Upper lobe of left lung (tissue), 6 donors: ENCODE measurements around the gene CASR. TPM values are rescaled to one million over a fixed set of nuclear protein-coding genes. Genes with fewer than 3 reads are reported as not detected.

ENCODE experiments used
- ATAC-seq, 2 donors: fragments of 200-7000 bp; cut with Tn5 transposase; one replicate each; pipeline ENCODE4 v1.9.1; 2022; ENCODE audit warnings: mild to moderate bottlenecking in 2 of 2, moderate library complexity in 2 of 2; ENCODE audit not compliant: low FRiP score in 2 of 2
- DNase-seq, 2 donors: peaks; one replicate each; pipeline ENCODE4 v3.0.0-alpha.2; 2019 to 2020
- H3K27ac ChIP-seq, 4 donors: fragments of 200-600 bp; sonication (generic); one replicate each; pipeline ENCODE4 v1.5.1; 2016 to 2019
- H3K27me3 ChIP-seq, 4 donors: fragments of 200-600 bp; sonication (generic); one replicate each; pipeline ENCODE4 v1.5.1; 2017 to 2019
- H3K36me3 ChIP-seq, 4 donors: fragments of 200-600 bp; sonication (generic); one replicate each; pipeline ENCODE4 v1.5.1; 2016 to 2019
- H3K4me1 ChIP-seq, 4 donors: fragments of 200-600 bp; sonication (generic); one replicate each; pipeline ENCODE4 v1.5.1; 2018 to 2019
- H3K4me3 ChIP-seq, 4 donors: fragments of 200-600 bp; sonication (generic); one replicate each; pipeline ENCODE4 v1.5.1; 2017 to 2019; ENCODE audit warnings: mild to moderate bottlenecking in 2 of 4, moderate library complexity in 1 of 4
- H3K9me3 ChIP-seq, 4 donors: fragments of 200-600 bp; sonication (generic); one replicate each; pipeline ENCODE4 v1.5.1; 2018 to 2019
- CTCF ChIP-seq, 6 experiments: fragments of 450-650 bp in 4 of 6; fragments of 200-600 bp in 2 of 6; sonication (generic) in 2 of 6; IDR thresholded peaks; one replicate each; pipeline ENCODE4 v1.5.1; 2016 to 2019; ENCODE audit warnings: antibody characterized with exemption in 6 of 6
- EP300 ChIP-seq, 4 donors: sonication (generic); formaldehyde crosslinking; IDR thresholded peaks; one replicate each; pipeline ENCODE4 v1.5.1; 2017; ENCODE audit warnings: antibody characterized with exemption in 4 of 4, control low read depth in 2 of 4
- POLR2A ChIP-seq, 4 donors: fragments of 450-650 bp; IDR thresholded peaks; one replicate each; pipeline ENCODE4 v1.5.1; 2016 to 2017; ENCODE audit warnings: antibody characterized with exemption in 4 of 4, mild to moderate bottlenecking in 2 of 4
- POLR2AphosphoS5 ChIP-seq, 2 donors: sonication (generic); formaldehyde crosslinking; IDR thresholded peaks; one replicate each; pipeline ENCODE4 v1.5.1; 2017; ENCODE audit warnings: antibody characterized with exemption in 2 of 2
- WGBS, 2 donors: methylation state at CpG; one replicate each; pipeline ENCODE4 v1.1.5; 2017 to 2018; 5-methylcytosine and 5-hydroxymethylcytosine counted together
- total RNA-seq, 6 donors: library from RNA; depleted of rRNA in 4 of 6; stranded (reverse); fragments of >200 nt in 4 of 6; gene quantifications; one replicate each; pipeline versions ENCODE4 v1.1.0 to v1.2.1, GENCODE V29; 2016 to 2021
- donor health status: DM: no; HTN: no; CAD: no; lungs with moderate emphysema.
- donor health status: DM: no; HTN: yes; CAD: no; lungs with severe emphysema.

The CASR gene
- total RNA-seq, 6 donors from 2014 or later: 0.10 TPM; not detected in 5

GRCh38 chr3:122281891-122282290, 98.4 kb downstream of the CASR start:
- ATAC-seq (no peak), DNase-seq (no peak)
- WGBS, 2 donors: 70 to 74% methylated on average over 2 to 3 of the region's 3 CpGs
- H3K9me3 ChIP-seq: no peaks in the 10 kb centered on the region
- no peaks in the 10 kb centered on the region for H3K36me3 ChIP-seq
- no peaks in the 10 kb centered on the region for H3K27me3 ChIP-seq
- no peak for TF ChIP-seq CTCF (IDR thresholded peaks at IDR 0.05)
- no peak for TF ChIP-seq POLR2AphosphoS5 (IDR thresholded peaks at IDR 0.05)
- no peak for TF ChIP-seq POLR2A (IDR thresholded peaks at IDR 0.05)
- no peak for TF ChIP-seq EP300 (IDR thresholded peaks at IDR 0.05)
- H3K4me1 ChIP-seq: no peaks in the 10 kb centered on the region
- no peak overlapping the region for H3K4me3 ChIP-seq
- H3K27ac ChIP-seq: no peak overlapping the region

- TF ChIP-seq POLR2A (IDR thresholded peaks at IDR 0.05): no peak
- no peak for TF ChIP-seq POLR2AphosphoS5 (IDR thresholded peaks at IDR 0.05)
- TF ChIP-seq EP300 (IDR thresholded peaks at IDR 0.05): no peak
- TF ChIP-seq CTCF (IDR thresholded peaks at IDR 0.05): no peak
- DNase-seq: peak in 1 of 2 donors; percentile 52
Observed at GRCh38 chr3:122283796-122284445, 100.5 kb downstream of the CASR start.

GRCh38 chr3:122284486-122284885, 101.0 kb downstream of the CASR start:
- H3K27ac ChIP-seq: no peak overlapping the region
- H3K9me3 ChIP-seq: no peaks in the 10 kb centered on the region
- TF ChIP-seq POLR2AphosphoS5 (IDR thresholded peaks at IDR 0.05) (no peak), CTCF (IDR thresholded peaks at IDR 0.05) (no peak), POLR2A (IDR thresholded peaks at IDR 0.05) (no peak), EP300 (IDR thresholded peaks at IDR 0.05) (no peak)
- H3K4me3 ChIP-seq: no peak overlapping the region
- DNase-seq (peak in 1 of 2 donors; percentile 64), ATAC-seq (no peak)
- WGBS, 2 donors: 92 to 100% methylated on average over 5 to 20 of the region's 20 CpGs
- no peaks in the 10 kb centered on the region for H3K27me3 ChIP-seq
- no peaks in the 10 kb centered on the region for H3K4me1 ChIP-seq
- no peaks in the 10 kb centered on the region for H3K36me3 ChIP-seq

More at GRCh38 chr3:122283796-122284445, 100.5 kb downstream of the CASR start:
- 93% methylated on average over 21 of the region's 22 CpGs for WGBS, 2 donors
- Histone ChIP-seq H3K27me3 (no peaks in the 10 kb centered on the region), H3K4me1 (no peaks in the 10 kb centered on the region), H3K9me3 (no peaks in the 10 kb centered on the region), H3K36me3 (no peaks in the 10 kb centered on the region), H3K4me3 (no peak overlapping the region), H3K27ac (no peak overlapping the region)
- no peak for ATAC-seq

GRCh38 chr3:122294359-122294758, 110.9 kb downstream of the CASR start:
- TF ChIP-seq POLR2AphosphoS5 (IDR thresholded peaks at IDR 0.05): no peak
- no peak for TF ChIP-seq POLR2A (IDR thresholded peaks at IDR 0.05)
- no peak for TF ChIP-seq CTCF (IDR thresholded peaks at IDR 0.05)
- TF ChIP-seq EP300 (IDR thresholded peaks at IDR 0.05): no peak
- H3K27ac ChIP-seq: peak overlapping the region in 2 of 4 donors; percentile 28 to 56
- no peaks in the 10 kb centered on the region for H3K36me3 ChIP-seq
- DNase-seq (no peak), ATAC-seq (no peak)
- no peaks in the 10 kb centered on the region for H3K9me3 ChIP-seq
- H3K4me3 ChIP-seq: no peak overlapping the region
- no peaks in the 10 kb centered on the region for H3K27me3 ChIP-seq
- WGBS, 2 donors: 38 to 51% methylated on average over 6 of the region's 6 CpGs
- peaks cover 0 to 16% (median 7%) of the 10 kb centered on the region in 4 donors for H3K4me1 ChIP-seq
